GM18511 (cell line): ENCODE data around the gene ABHD16B.
"Not testable (repeated sequence)": the region's sequence is repeated elsewhere in the genome, so short reads cannot be mapped to it uniquely, and the experiment has no call there.

ENCODE experiments used
- ATAC-seq: cut with Tn5 transposase; IDR thresholded peaks from one replicate; pipeline ENCODE4 v1.9.1; 2021; ENCODE audit warnings: mild to moderate bottlenecking, moderate library complexity; ENCODE audit not compliant: unreplicated experiment

The ABHD16B gene

GRCh38 chr20:63834491-63834880, 26.8 kb upstream of the ABHD16B start:
- ATAC-seq, result no peak

GRCh38 chr20:63835021-63835858, 26.1 kb upstream of the ABHD16B start:
- ATAC-seq, result no peak

- ATAC-seq, result no peak
Measured at GRCh38 chr20:63836458-63837344, 24.6 kb upstream of the ABHD16B start.

GRCh38 chr20:63837479-63837878, 23.8 kb upstream of the ABHD16B start:
- ATAC-seq, result no peak

GRCh38 chr20:63839620-63840019, 21.7 kb upstream of the ABHD16B start:
- ATAC-seq, result no peak

- ATAC-seq, result no peak
Measured at GRCh38 chr20:63840405-63840828, 20.9 kb upstream of the ABHD16B start.

GRCh38 chr20:63842258-63842657, 19.0 kb upstream of the ABHD16B start:
- ATAC-seq, result no peak

GRCh38 chr20:63843222-63843621, 18.1 kb upstream of the ABHD16B start:
- ATAC-seq, result no peak

- ATAC-seq, result no peak
Measured at GRCh38 chr20:63843778-63844177, 17.5 kb upstream of the ABHD16B start.

GRCh38 chr20:63844511-63844991, 16.7 kb upstream of the ABHD16B start:
- ATAC-seq, result no peak

GRCh38 chr20:63846128-63846771, 15.0 kb upstream of the ABHD16B start:
- no peak for ATAC-seq

- ATAC-seq, result no peak
Measured at GRCh38 chr20:63846888-63847236, 14.4 kb upstream of the ABHD16B start.

- ATAC-seq, result no peak
Measured at GRCh38 chr20:63847237-63848002, 13.9 kb upstream of the ABHD16B start.

- ATAC-seq, result no peak
Measured at GRCh38 chr20:63848003-63848911, 13.0 kb upstream of the ABHD16B start.

- ATAC-seq, result peak; percentile 92
Measured at GRCh38 chr20:63850689-63851547, 10.4 kb upstream of the ABHD16B start.

- ATAC-seq, result not testable (repeated sequence)
Measured at GRCh38 chr20:63851548-63851943, 9.8 kb upstream of the ABHD16B start.

GRCh38 chr20:63853733-63854068, 7.6 kb upstream of the ABHD16B start:
- ATAC-seq, result not testable (repeated sequence)

GRCh38 chr20:63854069-63854765, 7.1 kb upstream of the ABHD16B start:
- ATAC-seq, result no peak
